HepG2 (cell line): ENCODE measurements around the gene RSAD2. TPM values are rescaled to one million over a fixed set of nuclear protein-coding genes. Genes with fewer than 3 reads are reported as not detected.

ENCODE experiments used
- ATAC-seq: fragments of 200-7000 bp; cut with Tn5 transposase; 3 replicates; pipeline ENCODE4 v1.9.1; 2020; ENCODE audit warnings: mild to moderate bottlenecking, moderate library complexity
- BruUV-seq: library from RNA; stranded (reverse); fragments of 400-500 nt; replicated peaks from 2 replicates; lab custom pipeline; 2021; lab: Mats Ljungman, UMichigan
- CTCF ChIA-PET: fragments of 300-600 bp; formaldehyde crosslinking; extraction: SDS; loops from one replicate; lab custom pipeline; 2021; ENCODE audit warnings: low total read pairs, inconsistent platforms, low intra/inter-chr PET ratio; lab: Yijun Ruan, JAX
- POLR2A ChIA-PET: fragments of 350-600 bp; sonication (Branson Sonifier 250); formaldehyde crosslinking; loops from one replicate; lab custom pipeline; 2020; ENCODE audit warnings: antibody characterized with exemption, inconsistent platforms; lab: Yijun Ruan, JAX
- DNase-seq: peaks from one replicate; pipeline ENCODE4 v3.0.0-alpha.2; 2015; ENCODE audit warnings: low spot score
- FAIRE-seq: peaks from 3 replicates; lab custom pipeline; 2011; peaks lifted over from hg19 to GRCh38; lab: Jason Lieb, UNC
- H2AFZ ChIP-seq: one replicate; pipeline ENCODE4 v1.6.1; 2011; ENCODE audit warnings: low read length, inconsistent platforms
- H3K27ac ChIP-seq: fragments of 300-600 bp; 3 replicates; pipeline ENCODE4 v1.8.0; 2011; ENCODE audit warnings: mixed run types, mild to moderate bottlenecking, mixed read lengths, low read length, inconsistent platforms; ENCODE audit not compliant: insufficient read depth; ENCODE audit errors: extremely low read length
- H3K27me3 ChIP-seq, 2 experiments: fragments of 200-600 bp in 1 of 2; 2 replicates in 1 of 2; 3 replicates in 1 of 2; pipeline versions ENCODE4 v1.6.0 to v1.8.0; 2011; ENCODE audit warnings: low read length in 2 of 2, mild to moderate bottlenecking in 2 of 2, moderate library complexity in 2 of 2, inconsistent platforms in 1 of 2; ENCODE audit not compliant: insufficient read depth in 2 of 2, control insufficient read depth in 1 of 2
- H3K36me3 ChIP-seq, 2 experiments: fragments of 200-600 bp in 1 of 2; replicated peaks in 1 of 2; 2 replicates in 1 of 2; 3 replicates in 1 of 2; pipeline versions ENCODE4 v1.5.1 to v1.8.0; 2011; ENCODE audit warnings: low read length in 2 of 2, inconsistent platforms in 1 of 2; ENCODE audit not compliant: insufficient read depth in 2 of 2, control insufficient read depth in 1 of 2
- H3K4me1 ChIP-seq: 2 replicates; pipeline ENCODE4 v1.5.1; 2012; ENCODE audit warnings: low read length, inconsistent platforms; ENCODE audit not compliant: insufficient read depth
- H3K4me2 ChIP-seq: 2 replicates; pipeline ENCODE4 v1.6.0; 2011; ENCODE audit warnings: low read depth, low read length, inconsistent platforms
- H3K4me3 ChIP-seq, 3 experiments: fragments of 200-600 bp in 1 of 3; sonication (generic), shearing (Covaris generic) in 1 of 3; replicated peaks in 1 of 3; 2 replicates each; pipeline ENCODE4 v1.5.1; 2011 to 2016; ENCODE audit warnings: low read length in 3 of 3, inconsistent platforms in 2 of 3, low read depth in 2 of 3, mild to moderate bottlenecking in 2 of 3, control low read depth in 1 of 3, mixed read lengths in 1 of 3; ENCODE audit not compliant: insufficient read depth in 1 of 3
- H3K79me2 ChIP-seq: one replicate; pipeline ENCODE4 v1.6.1; 2011; ENCODE audit warnings: low read length, inconsistent platforms; ENCODE audit not compliant: insufficient read depth
- H3K9ac ChIP-seq: 2 replicates; pipeline ENCODE4 v1.6.0; 2011; ENCODE audit warnings: mild to moderate bottlenecking, low read depth, low read length, inconsistent platforms; ENCODE audit not compliant: insufficient read depth
- H3K9me3 ChIP-seq: 2 replicates; pipeline ENCODE4 v1.5.1; 2012; ENCODE audit warnings: mild to moderate bottlenecking, low read length
- H4K20me1 ChIP-seq: 2 replicates; pipeline ENCODE4 v1.6.0; 2011; ENCODE audit warnings: inconsistent platforms, mild to moderate bottlenecking, low read length, moderate library complexity; ENCODE audit not compliant: insufficient read depth
- CREBL2 ChIP-seq: sonication (generic); formaldehyde crosslinking; IDR thresholded peaks from 2 replicates; pipeline ENCODE4 v1.8.1; 2023; ENCODE audit warnings: missing genetic modification reagents, mild to moderate bottlenecking, borderline replicate concordance
- KAT2B ChIP-seq: fragments of 150-350 bp; IDR thresholded peaks from 2 replicates; pipeline ENCODE4 v1.6.1; 2014; ENCODE audit warnings: low read depth, low read length, borderline replicate concordance
- KLF11 ChIP-seq: IDR thresholded peaks from 2 replicates; pipeline ENCODE4 v1.6.1; 2016; ENCODE audit warnings: missing compliant biosample characterization
- REST ChIP-seq, 2 experiments: IDR thresholded peaks; 2 replicates each; pipeline ENCODE4 v1.6.1; 2011 to 2012; ENCODE audit warnings: low read length in 2 of 2, borderline replicate concordance in 1 of 2, low read depth in 1 of 2, mild to moderate bottlenecking in 1 of 2, moderate library complexity in 1 of 2
- SIN3B ChIP-seq: fragments of 150-350 bp; IDR thresholded peaks from 2 replicates; pipeline ENCODE4 v1.6.1; 2014; ENCODE audit warnings: low read length
- SNAPC5 ChIP-seq: sonication (generic); formaldehyde crosslinking; IDR thresholded peaks from 2 replicates; pipeline ENCODE4 v1.8.1; 2023; ENCODE audit warnings: mild to moderate bottlenecking, missing genetic modification reagents, borderline replicate concordance
- TARDBP ChIP-seq: sonication (generic); formaldehyde crosslinking; IDR thresholded peaks from 2 replicates; pipeline ENCODE4 v1.8.0; 2022; ENCODE audit warnings: mild to moderate bottlenecking, missing genetic modification reagents
- ZBTB26 ChIP-seq: IDR thresholded peaks from 2 replicates; pipeline ENCODE4 v1.6.1; 2016; ENCODE audit warnings: missing compliant biosample characterization, missing genetic modification reagents, borderline replicate concordance
- ZBTB34 ChIP-seq: sonication (generic); formaldehyde crosslinking; IDR thresholded peaks from 2 replicates; pipeline ENCODE4 v1.8.0; 2022; ENCODE audit warnings: mild to moderate bottlenecking, missing genetic modification reagents
- ZBTB42 ChIP-seq: sonication (generic); formaldehyde crosslinking; IDR thresholded peaks from 2 replicates; pipeline ENCODE4 v1.5.0; 2020; ENCODE audit warnings: mild to moderate bottlenecking, missing genetic modification reagents
- ZNF335 ChIP-seq: sonication (generic); formaldehyde crosslinking; IDR thresholded peaks from 2 replicates; pipeline ENCODE4 v1.4.0; 2020; ENCODE audit warnings: missing genetic modification reagents
- ZNF567 ChIP-seq: sonication (generic); formaldehyde crosslinking; IDR thresholded peaks from 2 replicates; pipeline ENCODE4 v1.8.1; 2023; ENCODE audit warnings: mild to moderate bottlenecking, missing genetic modification reagents, borderline replicate concordance
- ZNF7 ChIP-seq: IDR thresholded peaks from 2 replicates; pipeline ENCODE4 v1.6.1; 2016; ENCODE audit warnings: missing biosample characterization, missing genetic modification reagents
- ZNF891 ChIP-seq: sonication (generic); formaldehyde crosslinking; IDR thresholded peaks from 2 replicates; pipeline ENCODE4 v1.5.0; 2020; ENCODE audit warnings: mild to moderate bottlenecking, missing genetic modification reagents
- WGBS: methylation state at CpG from one replicate; pipeline ENCODE4 v1.1.6; 2017; ENCODE audit warnings: low lambda C conversion rate; 5-methylcytosine and 5-hydroxymethylcytosine counted together
- in situ Hi-C: cut with HindIII; loops from 2 replicates; pipeline ENCODE4 v1.10.0; 2017; ENCODE audit warnings: low pct_unique_long_range_greater_than_20kb; ENCODE audit not compliant: extremely low pct_ligation_motif_present
- intact Hi-C: fragments of 100-400 bp; cut with micrococcal nuclease; formaldehyde crosslinking; loops from one replicate; pipeline ENCODE4 v1.10.0; 2022; ENCODE audit not compliant: unreplicated experiment
- polyA plus RNA-seq, 8 experiments: library from polyadenylated mRNA; depleted of rRNA in 3 of 8; stranded (reverse) in 7 of 8; unstranded in 1 of 8; fragments of >200 nt; fragmentation: Illumina TruSeq in 4 of 8; extraction: Trizol in 4 of 8; gene quantifications; 2 replicates each; pipeline versions ENCODE4 v1.2.1 to v1.2.3, GENCODE V29; 2011 to 2016; ENCODE audit warnings: low read depth in 4 of 8, missing spikeins in 1 of 8, mixed read lengths in 1 of 8; ENCODE audit not compliant: insufficient read depth in 1 of 8
- total RNA-seq, 5 experiments: library from RNA; depleted of rRNA; stranded (reverse); fragments of >200 nt; fragmentation: Illumina TruSeq; extraction: Trizol; gene quantifications; 2 replicates each; pipeline ENCODE4 v1.2.3, GENCODE V29; 2016; ENCODE audit warnings: low read depth in 1 of 5

The RSAD2 gene
- total and polyA plus RNA-seq, 2 of the 13 experiments (the other 11 are each of a cell fraction or from before 2014, with no cell fraction given): 0.11 TPM; not detected in 1

- no peaks in the 10 kb centered on the region; a peak in 1 of 5 replicates for H3K36me3 ChIP-seq
- TF ChIP-seq TARDBP (CRISPR knock-in tag): no peak
- no peak for TF ChIP-seq ZNF7 (CRISPR knock-in tag)
- no peak for TF ChIP-seq ZBTB26 (CRISPR knock-in tag)
- TF ChIP-seq ZNF567: no peak
- TF ChIP-seq KLF11 (CRISPR knock-in tag): no peak
- TF ChIP-seq ZNF891 (CRISPR knock-in tag): no peak
- TF ChIP-seq ZBTB34 (CRISPR knock-in tag): no peak
- no peak for TF ChIP-seq ZBTB42 (CRISPR knock-in tag)
- no peak for TF ChIP-seq SIN3B
- TF ChIP-seq ZNF335 (CRISPR knock-in tag): no peak
- TF ChIP-seq REST (IDR thresholded peaks at IDR 0.05; ENCODE audit: borderline replicate concordance in 1 of 2, low read depth in 1 of 2, low read length in 2 of 2): no peak
- no peak for TF ChIP-seq SNAPC5 (CRISPR knock-in tag)
- no peak for TF ChIP-seq CREBL2
- no peak for TF ChIP-seq KAT2B
- TF ChIP-seq, all 625 proteins: peak for 0
- Histone ChIP-seq H3K9ac (no peak overlapping the region), H2AFZ (no peak overlapping the region), H3K27me3 (peaks cover 0 to 37% of the 10 kb centered on the region in 2 experiments; a peak in 2 of 5 replicates), H3K4me2 (no peak overlapping the region), H3K9me3 (no peaks in the 10 kb centered on the region), H4K20me1 (no peaks in the 10 kb centered on the region), H3K4me1 (peaks cover 10% of the 10 kb centered on the region; the same call in 1 of the 2 replicates), H3K4me3 (no peak overlapping the region), H3K79me2 (no peaks in the 10 kb centered on the region), H3K27ac (no peak overlapping the region)
- WGBS: 11% methylated on average over 5 of the region's 5 CpGs
- no TSS peak for BruUV-seq
- in situ Hi-C loops: no loop called here
- no peak for DNase-seq
- intact Hi-C loops: no loop called here
- no peak for ATAC-seq
- FAIRE-seq: no peak
- CTCF ChIA-PET: no interaction called here
- POLR2A ChIA-PET: no interaction called here
These were observed 3.9 kb downstream of the RSAD2 start for GRCh38 chr2:6881516-6881915.
